ENCODE results near the gene BPIFA1. TPM values are rescaled to one million over a fixed set of nuclear protein-coding genes. Genes with fewer than 3 reads are reported as not detected.

The BPIFA1 gene
- total and polyA plus RNA-seq, 2 of the 8 experiments (the other 6 are each of a cell fraction or from before 2014, with no cell fraction given): not detected

DNA sequence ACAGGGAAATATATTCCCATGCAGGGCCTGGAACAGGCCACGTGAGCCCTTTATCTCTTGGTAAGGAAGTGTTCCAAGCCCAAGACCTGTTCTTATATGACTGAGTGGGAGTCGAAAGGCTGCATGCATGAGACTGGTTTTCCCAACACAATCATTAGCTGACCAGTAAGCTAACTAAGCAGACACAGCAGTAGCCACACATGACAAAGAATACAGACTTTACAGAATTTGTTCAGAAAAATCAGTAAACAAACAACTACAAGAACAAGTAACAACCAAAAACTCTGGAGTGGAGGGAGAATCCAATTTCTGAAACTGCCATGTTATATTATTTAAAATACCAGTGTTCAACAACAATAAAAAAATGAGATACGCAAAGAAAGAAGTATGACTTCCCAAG lies 16.7 kb downstream of the BPIFA1 start (continued):
- TF ChIP-seq, protein P1, sequence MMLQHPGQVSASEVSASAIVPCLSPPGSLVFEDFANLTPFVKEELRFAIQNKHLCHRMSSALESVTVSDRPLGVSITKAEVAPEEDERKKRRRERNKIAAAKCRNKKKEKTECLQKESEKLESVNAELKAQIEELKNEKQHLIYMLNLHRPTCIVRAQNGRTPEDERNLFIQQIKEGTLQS (IDR thresholded peaks at IDR 0.05; ENCODE audit: insufficient read depth, low read depth, low read length): no peak
- TF ChIP-seq, protein P2, sequence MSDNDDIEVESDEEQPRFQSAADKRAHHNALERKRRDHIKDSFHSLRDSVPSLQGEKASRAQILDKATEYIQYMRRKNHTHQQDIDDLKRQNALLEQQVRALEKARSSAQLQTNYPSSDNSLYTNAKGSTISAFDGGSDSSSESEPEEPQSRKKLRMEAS (IDR thresholded peaks at IDR 0.05): no peak
- TF ChIP-seq KDM5A (IDR thresholded peaks at IDR 0.05; ENCODE audit: low read length): no peak
- no peak for TF ChIP-seq NANOG (IDR thresholded peaks at IDR 0.05; ENCODE audit: insufficient read depth, low read depth, low read length, poor library complexity, severe bottlenecking)
- no peak for TF ChIP-seq TBP (IDR thresholded peaks at IDR 0.05; ENCODE audit: low read depth, low read length)
